ENCODE data around the gene KRTAP2-1. TPM values are rescaled to one million over a fixed set of nuclear protein-coding genes. Genes with fewer than 3 reads are reported as not detected.
"Not testable (repeated sequence)": the region's sequence is repeated elsewhere in the genome, so short reads cannot be mapped to it uniquely, and the experiment has no call there.

Gene KRTAP2-1
- total and polyA plus RNA-seq, 2 of the 13 experiments (the other 11 are each of a cell fraction or from before 2014, with no cell fraction given) = not detected

DNA sequence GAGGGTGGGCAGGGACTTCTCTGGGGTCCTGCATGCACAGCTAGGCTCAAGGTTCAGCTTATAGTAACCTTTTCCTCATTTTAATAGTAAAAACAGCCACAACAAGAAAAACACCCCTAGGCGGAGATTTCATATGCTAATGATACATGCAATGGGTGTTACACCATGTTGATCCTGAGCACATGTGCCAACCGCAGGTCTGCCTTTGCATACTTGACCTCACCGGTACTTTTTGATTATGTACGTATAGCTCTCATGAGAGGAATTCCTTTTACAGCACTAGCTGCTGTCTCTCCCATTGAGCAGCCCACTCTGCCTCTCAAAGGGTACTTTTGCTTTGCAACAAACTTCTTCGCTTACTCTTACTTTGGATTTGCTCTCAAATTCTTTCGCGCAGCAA is 48.9 kb upstream of the KRTAP2-1 start (continued):
- TF ChIP-seq ZBTB20 (CRISPR knock-in tag; IDR thresholded peaks at IDR 0.05; ENCODE audit: borderline replicate concordance, low read depth) = no peak
- TF ChIP-seq RXRA (CRISPR knock-in tag; IDR thresholded peaks at IDR 0.05) = no peak

DNA sequence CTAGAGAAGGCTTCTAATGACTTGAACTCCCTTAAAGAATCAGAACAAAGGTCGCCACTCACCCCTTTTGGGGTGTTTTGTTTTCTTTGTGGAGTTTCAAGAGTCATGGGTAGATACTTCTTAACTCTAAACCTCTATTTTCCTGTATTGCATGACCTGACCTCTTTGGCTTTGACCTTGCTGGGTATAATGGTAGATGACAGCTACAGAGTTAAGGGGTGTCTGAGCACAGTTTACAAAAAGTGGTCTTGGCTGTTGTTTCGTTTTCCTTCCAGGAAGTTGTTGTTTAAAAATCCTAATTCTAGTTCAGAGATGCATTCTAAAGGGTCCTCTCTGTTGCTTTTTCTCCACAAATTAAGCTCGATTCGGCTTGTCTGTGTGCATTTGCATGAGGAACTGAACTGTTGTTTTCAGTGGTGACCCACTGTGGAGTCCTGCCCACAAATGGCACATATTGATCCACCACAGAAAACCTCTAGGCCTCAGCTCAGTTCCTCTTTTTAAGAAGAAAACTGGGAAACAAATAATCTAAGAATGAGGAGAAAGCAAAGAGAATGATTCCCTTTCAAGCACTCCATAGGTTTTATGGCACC is 41.7 kb upstream of the KRTAP2-1 start:
- H3K79me2 ChIP-seq (ENCODE audit: insufficient read depth, low read length); H3K4me2 ChIP-seq (ENCODE audit: low read depth, low read length); H4K20me1 ChIP-seq (ENCODE audit: insufficient read depth, low read length); CTCF ChIA-PET (ENCODE audit: low intra/inter-chr PET ratio, low total read pairs); H3K4me1 ChIP-seq (ENCODE audit: insufficient read depth, low read length); H3K27ac ChIP-seq (ENCODE audit: extremely low read length, insufficient read depth, low read length); FAIRE-seq; ATAC-seq; H3K4me3 ChIP-seq (replicated peaks in 1 of 3; ENCODE audit: insufficient read depth in 1 of 3, low read depth in 2 of 3, low read length in 3 of 3); H3K9me3 ChIP-seq (ENCODE audit: low read length); H3K36me3 ChIP-seq (replicated peaks in 1 of 2; ENCODE audit: control insufficient read depth in 1 of 2, insufficient read depth in 2 of 2, low read length in 2 of 2); H3K9ac ChIP-seq (ENCODE audit: insufficient read depth, low read depth, low read length); intact Hi-C loops (cut with micrococcal nuclease; ENCODE audit: unreplicated experiment); in situ Hi-C loops (cut with HindIII; ENCODE audit: extremely low pct_ligation_motif_present, low pct_unique_long_range_greater_than_20kb); DNase-seq (ENCODE audit: low spot score); BruUV-seq (replicated peaks); POLR2A ChIA-PET; H2AFZ ChIP-seq (ENCODE audit: low read length); H3K27me3 ChIP-seq (ENCODE audit: control insufficient read depth in 1 of 2, insufficient read depth in 2 of 2, low read length in 2 of 2): not testable (repeated sequence)
- WGBS (ENCODE audit: low lambda C conversion rate) = 13% methylated on average over 4 of the region's 4 CpGs

GRCh38 chr17:41084100-41084856 is 37.2 kb upstream of the KRTAP2-1 start, which contains the start of gene KRTAP4-7:
TSS of gene KRTAP4-7 (plus strand) at chr17:41084150. CDS start at chr17:41084207, 57 bp downstream.
- BruUV-seq (replicated peaks); H3K36me3 ChIP-seq (replicated peaks in 1 of 2; ENCODE audit: control insufficient read depth in 1 of 2, insufficient read depth in 2 of 2, low read length in 2 of 2); H3K4me3 ChIP-seq (replicated peaks in 1 of 3; ENCODE audit: insufficient read depth in 1 of 3, low read depth in 2 of 3, low read length in 3 of 3); H3K4me1 ChIP-seq (ENCODE audit: insufficient read depth, low read length); CTCF ChIA-PET (ENCODE audit: low intra/inter-chr PET ratio, low total read pairs); H3K9me3 ChIP-seq (ENCODE audit: low read length); intact Hi-C loops (cut with micrococcal nuclease; ENCODE audit: unreplicated experiment); ATAC-seq; H3K27ac ChIP-seq (ENCODE audit: extremely low read length, insufficient read depth, low read length); in situ Hi-C loops (cut with HindIII; ENCODE audit: extremely low pct_ligation_motif_present, low pct_unique_long_range_greater_than_20kb); H3K9ac ChIP-seq (ENCODE audit: insufficient read depth, low read depth, low read length); FAIRE-seq; H2AFZ ChIP-seq (ENCODE audit: low read length); H4K20me1 ChIP-seq (ENCODE audit: insufficient read depth, low read length); H3K27me3 ChIP-seq (ENCODE audit: control insufficient read depth in 1 of 2, insufficient read depth in 2 of 2, low read length in 2 of 2); POLR2A ChIA-PET; DNase-seq (ENCODE audit: low spot score); H3K4me2 ChIP-seq (ENCODE audit: low read depth, low read length); H3K79me2 ChIP-seq (ENCODE audit: insufficient read depth, low read length): not testable (repeated sequence)
- WGBS (ENCODE audit: low lambda C conversion rate) = 10% methylated on average over 6 of the region's 14 CpGs

DNA sequence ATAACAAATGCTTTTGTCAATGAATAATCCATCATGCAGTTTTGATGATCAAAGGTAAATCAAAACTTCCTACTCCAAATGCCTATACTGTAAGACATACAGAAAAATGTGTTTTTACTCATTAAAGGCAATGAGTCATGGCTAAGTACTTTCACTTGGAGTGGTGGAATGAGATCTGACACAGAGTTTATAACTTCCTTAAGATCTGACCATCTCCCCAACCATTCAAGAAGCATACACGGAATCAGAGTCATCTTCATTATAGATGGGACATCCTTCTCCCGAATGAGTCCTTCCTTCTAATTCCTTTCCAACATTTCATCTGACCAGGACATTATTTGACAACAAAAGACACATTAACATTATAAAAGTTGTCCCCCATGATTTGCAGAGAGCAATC is 36.3 kb upstream of the KRTAP2-1 start:
- DNase-seq (ENCODE audit: low spot score); H3K9me3 ChIP-seq (ENCODE audit: low read length); H3K4me1 ChIP-seq (ENCODE audit: insufficient read depth, low read length); FAIRE-seq; H3K27ac ChIP-seq (ENCODE audit: extremely low read length, insufficient read depth, low read length); POLR2A ChIA-PET; H3K36me3 ChIP-seq (replicated peaks in 1 of 2; ENCODE audit: control insufficient read depth in 1 of 2, insufficient read depth in 2 of 2, low read length in 2 of 2); H2AFZ ChIP-seq (ENCODE audit: low read length); H3K4me3 ChIP-seq (replicated peaks in 1 of 3; ENCODE audit: insufficient read depth in 1 of 3, low read depth in 2 of 3, low read length in 3 of 3); ATAC-seq; H3K4me2 ChIP-seq (ENCODE audit: low read depth, low read length); BruUV-seq (replicated peaks); H3K79me2 ChIP-seq (ENCODE audit: insufficient read depth, low read length); H3K9ac ChIP-seq (ENCODE audit: insufficient read depth, low read depth, low read length); intact Hi-C loops (cut with micrococcal nuclease; ENCODE audit: unreplicated experiment); in situ Hi-C loops (cut with HindIII; ENCODE audit: extremely low pct_ligation_motif_present, low pct_unique_long_range_greater_than_20kb); H4K20me1 ChIP-seq (ENCODE audit: insufficient read depth, low read length); H3K27me3 ChIP-seq (ENCODE audit: control insufficient read depth in 1 of 2, insufficient read depth in 2 of 2, low read length in 2 of 2); CTCF ChIA-PET (ENCODE audit: low intra/inter-chr PET ratio, low total read pairs): not testable (repeated sequence)
- 12% methylated on average over 2 of the region's 2 CpGs for WGBS (ENCODE audit: low lambda C conversion rate)

Data from HepG2 (cell line).